HG02678 (cell line): ENCODE measurements around the gene PSTPIP2.
"Not testable (repeated sequence)": the region's sequence is repeated elsewhere in the genome, so short reads cannot be mapped to it uniquely, and the experiment has no call there.

Source experiments
- ATAC-seq: cut with Tn5 transposase; IDR thresholded peaks from one replicate; pipeline ENCODE4 v1.9.1; 2021; ENCODE audit warnings: mild to moderate bottlenecking, moderate library complexity; ENCODE audit not compliant: unreplicated experiment

The PSTPIP2 gene

GRCh38 chr18:45992527-45992926, 79.5 kb downstream of the PSTPIP2 start:
- not testable (repeated sequence) for ATAC-seq

- no peak for ATAC-seq
Observed at GRCh38 chr18:45991788-45992187, 80.3 kb downstream of the PSTPIP2 start.

GRCh38 chr18:45984546-45985235, 87.4 kb downstream of the PSTPIP2 start:
- no peak for ATAC-seq

GRCh38 chr18:45981821-45982220, 90.2 kb downstream of the PSTPIP2 start:
- ATAC-seq, result no peak

- no peak for ATAC-seq
Observed at GRCh38 chr18:45980229-45980628, 91.8 kb downstream of the PSTPIP2 start.

GRCh38 chr18:45978084-45978483, 94.0 kb downstream of the PSTPIP2 start:
- no peak for ATAC-seq

- no peak for ATAC-seq
Observed at GRCh38 chr18:45976974-45977373, 95.1 kb downstream of the PSTPIP2 start.

GRCh38 chr18:45976566-45976965, 95.5 kb downstream of the PSTPIP2 start:
- no peak for ATAC-seq

- no peak for ATAC-seq
Observed at GRCh38 chr18:45974088-45974536, 97.9 kb downstream of the PSTPIP2 start.

GRCh38 chr18:45967007-45967706, 104.9 kb downstream of the PSTPIP2 start, which contains the start of gene EPG5:
Gene EPG5, minus strand, starts transcription at chr18:45967329. Its CDS starts 90 bp downstream, at chr18:45967239.
- ATAC-seq, result peak; percentile 95

- not testable (repeated sequence) for ATAC-seq
Observed at GRCh38 chr18:45964913-45965312, 107.1 kb downstream of the PSTPIP2 start.

GRCh38 chr18:45962866-45963265, 109.2 kb downstream of the PSTPIP2 start:
- no peak for ATAC-seq

GRCh38 chr18:45962461-45962860, 109.6 kb downstream of the PSTPIP2 start:
- no peak for ATAC-seq

- ATAC-seq, result not testable (repeated sequence)
Observed at GRCh38 chr18:45959484-45959883, 112.6 kb downstream of the PSTPIP2 start.

- ATAC-seq, result no peak
Observed at GRCh38 chr18:45958730-45959129, 113.3 kb downstream of the PSTPIP2 start.

- no peak for ATAC-seq
Observed at GRCh38 chr18:45958027-45958426, 114.0 kb downstream of the PSTPIP2 start.

- no peak for ATAC-seq
Observed at GRCh38 chr18:45957100-45957499, 115.0 kb downstream of the PSTPIP2 start.

- ATAC-seq, result no peak
Observed at GRCh38 chr18:45954070-45954934, 117.8 kb downstream of the PSTPIP2 start.

- ATAC-seq, result no peak
Observed at GRCh38 chr18:45951016-45951714, 120.9 kb downstream of the PSTPIP2 start.

GRCh38 chr18:45945669-45946068, 126.4 kb downstream of the PSTPIP2 start:
- no peak for ATAC-seq

- no peak for ATAC-seq
Observed at GRCh38 chr18:45940724-45941123, 131.3 kb downstream of the PSTPIP2 start.
